H1 (cell line): ENCODE results near the gene SLC6A7.

ENCODE experiments used
- EP300 ChIP-seq, 2 experiments: IDR thresholded peaks; 1 replicate in 1 of 2; 2 replicates in 1 of 2; pipeline ENCODE4 v1.6.1; 2011 to 2012; ENCODE audit warnings: low read depth in 2 of 2, low read length in 2 of 2, mild to moderate bottlenecking in 2 of 2, borderline replicate concordance in 1 of 2, inconsistent platforms in 1 of 2, moderate library complexity in 1 of 2
- EZH2 ChIP-seq: fragments of 200-600 bp; sonication (generic); IDR thresholded peaks from 2 replicates; pipeline ENCODE4 v1.7.1; 2012; ENCODE audit warnings: low read depth, mild to moderate bottlenecking, moderate library complexity, low read length, inconsistent platforms; ENCODE audit not compliant: severe bottlenecking
- JUN ChIP-seq: IDR thresholded peaks from 2 replicates; pipeline ENCODE4 v1.6.1; 2011; ENCODE audit warnings: low read depth, mild to moderate bottlenecking, improper control_type of control experiment, low read length
- KDM1A ChIP-seq: fragments of 200-600, 300-600 bp; sonication (generic); IDR thresholded peaks from 2 replicates; pipeline ENCODE4 v1.7.1; 2016; ENCODE audit warnings: mild to moderate bottlenecking, low read length, borderline replicate concordance
- POLR2A ChIP-seq, 2 experiments: IDR thresholded peaks; 1 replicate in 1 of 2; 2 replicates in 1 of 2; pipeline ENCODE4 v1.6.1; 2011; ENCODE audit warnings: low read depth in 2 of 2, low read length in 2 of 2, mild to moderate bottlenecking in 2 of 2; ENCODE audit errors: control extremely low read depth in 1 of 2
- SIN3A ChIP-seq, 2 experiments: IDR thresholded peaks in 1 of 2; conservative IDR thresholded peaks in 1 of 2; 2 replicates each; pipeline ENCODE4 v1.6.1; 2011 to 2012; ENCODE audit warnings: low read length in 2 of 2, improper control_type of control experiment in 1 of 2, low read depth in 1 of 2, mild to moderate bottlenecking in 1 of 2
- SP2 ChIP-seq: IDR thresholded peaks from 2 replicates; pipeline ENCODE4 v1.6.1; 2012; ENCODE audit warnings: mild to moderate bottlenecking, low read length, inconsistent platforms
- TCF12 ChIP-seq: IDR thresholded peaks from 2 replicates; pipeline ENCODE4 v1.6.1; 2011; ENCODE audit warnings: low read depth, mild to moderate bottlenecking, low read length
- TEAD4 ChIP-seq: IDR thresholded peaks from 2 replicates; pipeline ENCODE4 v1.6.1; 2012; ENCODE audit warnings: low read depth, low read length, inconsistent platforms, mixed read lengths
- TF ChIP-seq, protein P1 (sequence below), 3 experiments: IDR thresholded peaks; 1 replicate in 2 of 3; 2 replicates in 1 of 3; pipeline versions ENCODE4 v1.5.1 to v1.6.1; 2011; ENCODE audit warnings: low read length in 3 of 3, mild to moderate bottlenecking in 3 of 3, inconsistent platforms in 2 of 3, low read depth in 1 of 3, moderate library complexity in 1 of 3; ENCODE audit not compliant: insufficient read depth in 1 of 3; ENCODE audit errors: control extremely low read depth in 1 of 3
- TF ChIP-seq, protein P2 (sequence below): IDR thresholded peaks from 2 replicates; pipeline ENCODE4 v1.6.1; 2012; ENCODE audit warnings: low read length, inconsistent platforms
- TF ChIP-seq, protein P3 (sequence below): IDR thresholded peaks from 2 replicates; pipeline ENCODE4 v1.6.1; 2012; ENCODE audit warnings: inconsistent platforms
- TF ChIP-seq, protein P4 (sequence below): IDR thresholded peaks from 2 replicates; pipeline ENCODE4 v1.6.1; 2011; ENCODE audit warnings: low read length, improper control_type of control experiment

DNA sequence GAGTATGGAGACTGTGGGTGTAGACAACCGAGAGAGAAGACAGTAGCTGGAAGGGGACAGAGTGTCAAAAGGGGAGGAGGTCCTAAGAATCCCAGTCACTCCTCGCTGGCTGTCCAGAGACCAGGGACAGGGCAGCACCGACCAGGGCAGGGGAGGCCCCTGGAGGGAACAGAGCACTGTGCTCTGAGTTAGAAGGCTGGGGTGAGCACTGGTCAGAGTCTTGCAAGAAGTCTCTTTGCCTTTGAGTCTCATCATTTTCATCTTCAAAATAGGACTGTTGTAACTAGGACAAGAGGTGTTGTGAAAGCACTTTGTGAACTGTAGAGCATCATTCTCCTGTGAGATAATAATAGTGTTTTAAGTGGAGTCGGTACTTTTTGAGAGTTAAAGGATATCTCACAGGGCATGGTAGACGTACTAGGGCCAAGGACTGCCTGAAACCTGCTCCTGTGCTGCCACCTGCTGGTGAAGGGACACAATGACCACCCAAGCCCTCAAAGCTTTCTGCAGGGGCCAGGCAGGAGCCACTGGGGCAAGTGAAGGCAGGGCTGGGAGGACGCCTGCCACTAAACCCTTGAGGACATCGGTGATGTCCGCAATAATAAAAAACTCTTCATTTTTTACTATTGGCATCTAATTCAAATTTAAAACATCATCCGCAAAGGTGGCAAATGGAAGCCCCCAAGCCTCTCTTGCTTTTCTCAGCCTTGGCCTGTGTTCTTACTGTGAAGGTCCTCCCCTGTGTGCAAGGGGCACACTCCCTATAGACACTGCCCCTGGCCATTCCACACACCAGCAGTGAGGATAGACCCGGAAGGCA is 28.2 kb downstream of the SLC6A7 start:
- TF ChIP-seq SIN3A (conservative IDR thresholded peaks at IDR 0.05 in 1 of 2, IDR thresholded peaks at IDR 0.05 in 1 of 2; ENCODE audit: low read depth in 1 of 2, low read length in 2 of 2) (no peak), TEAD4 (no peak), KDM1A (no peak), POLR2A (IDR thresholded peaks at IDR 0.05; ENCODE audit: control extremely low read depth in 1 of 2, low read depth in 2 of 2, low read length in 2 of 2) (no peak), TCF12 (no peak), JUN (no peak), SP2 (no peak), EP300 (IDR thresholded peaks at IDR 0.05; ENCODE audit: borderline replicate concordance in 1 of 2, low read depth in 2 of 2, low read length in 2 of 2) (no peak), EZH2 (no peak)
- TF ChIP-seq, protein P1, sequence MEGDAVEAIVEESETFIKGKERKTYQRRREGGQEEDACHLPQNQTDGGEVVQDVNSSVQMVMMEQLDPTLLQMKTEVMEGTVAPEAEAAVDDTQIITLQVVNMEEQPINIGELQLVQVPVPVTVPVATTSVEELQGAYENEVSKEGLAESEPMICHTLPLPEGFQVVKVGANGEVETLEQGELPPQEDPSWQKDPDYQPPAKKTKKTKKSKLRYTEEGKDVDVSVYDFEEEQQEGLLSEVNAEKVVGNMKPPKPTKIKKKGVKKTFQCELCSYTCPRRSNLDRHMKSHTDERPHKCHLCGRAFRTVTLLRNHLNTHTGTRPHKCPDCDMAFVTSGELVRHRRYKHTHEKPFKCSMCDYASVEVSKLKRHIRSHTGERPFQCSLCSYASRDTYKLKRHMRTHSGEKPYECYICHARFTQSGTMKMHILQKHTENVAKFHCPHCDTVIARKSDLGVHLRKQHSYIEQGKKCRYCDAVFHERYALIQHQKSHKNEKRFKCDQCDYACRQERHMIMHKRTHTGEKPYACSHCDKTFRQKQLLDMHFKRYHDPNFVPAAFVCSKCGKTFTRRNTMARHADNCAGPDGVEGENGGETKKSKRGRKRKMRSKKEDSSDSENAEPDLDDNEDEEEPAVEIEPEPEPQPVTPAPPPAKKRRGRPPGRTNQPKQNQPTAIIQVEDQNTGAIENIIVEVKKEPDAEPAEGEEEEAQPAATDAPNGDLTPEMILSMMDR (IDR thresholded peaks at IDR 0.05; ENCODE audit: control extremely low read depth in 1 of 3, insufficient read depth in 1 of 3, low read depth in 1 of 3, low read length in 3 of 3): peak in 2 of 3 experiments; percentile 89 to 95; a peak in 3 of 4 replicates
- TF ChIP-seq, protein P2, sequence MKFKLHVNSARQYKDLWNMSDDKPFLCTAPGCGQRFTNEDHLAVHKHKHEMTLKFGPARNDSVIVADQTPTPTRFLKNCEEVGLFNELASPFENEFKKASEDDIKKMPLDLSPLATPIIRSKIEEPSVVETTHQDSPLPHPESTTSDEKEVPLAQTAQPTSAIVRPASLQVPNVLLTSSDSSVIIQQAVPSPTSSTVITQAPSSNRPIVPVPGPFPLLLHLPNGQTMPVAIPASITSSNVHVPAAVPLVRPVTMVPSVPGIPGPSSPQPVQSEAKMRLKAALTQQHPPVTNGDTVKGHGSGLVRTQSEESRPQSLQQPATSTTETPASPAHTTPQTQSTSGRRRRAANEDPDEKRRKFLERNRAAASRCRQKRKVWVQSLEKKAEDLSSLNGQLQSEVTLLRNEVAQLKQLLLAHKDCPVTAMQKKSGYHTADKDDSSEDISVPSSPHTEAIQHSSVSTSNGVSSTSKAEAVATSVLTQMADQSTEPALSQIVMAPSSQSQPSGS: no peak
- TF ChIP-seq, protein P3, sequence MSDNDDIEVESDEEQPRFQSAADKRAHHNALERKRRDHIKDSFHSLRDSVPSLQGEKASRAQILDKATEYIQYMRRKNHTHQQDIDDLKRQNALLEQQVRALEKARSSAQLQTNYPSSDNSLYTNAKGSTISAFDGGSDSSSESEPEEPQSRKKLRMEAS: no peak
- TF ChIP-seq, protein P4, sequence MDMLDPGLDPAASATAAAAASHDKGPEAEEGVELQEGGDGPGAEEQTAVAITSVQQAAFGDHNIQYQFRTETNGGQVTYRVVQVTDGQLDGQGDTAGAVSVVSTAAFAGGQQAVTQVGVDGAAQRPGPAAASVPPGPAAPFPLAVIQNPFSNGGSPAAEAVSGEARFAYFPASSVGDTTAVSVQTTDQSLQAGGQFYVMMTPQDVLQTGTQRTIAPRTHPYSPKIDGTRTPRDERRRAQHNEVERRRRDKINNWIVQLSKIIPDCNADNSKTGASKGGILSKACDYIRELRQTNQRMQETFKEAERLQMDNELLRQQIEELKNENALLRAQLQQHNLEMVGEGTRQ: no peak
